NCI-H526 (cell line): ENCODE measurements around the gene FAM227B.
"Not testable (repeated sequence)": the region's sequence is repeated elsewhere in the genome, so short reads cannot be mapped to it uniquely, and the experiment has no call there.

Source experiments
- DNase-seq, 2 experiments: peaks; one replicate each; lab custom pipeline; 2025; lab: John Stamatoyannopoulos, UW

The FAM227B gene, protein sequence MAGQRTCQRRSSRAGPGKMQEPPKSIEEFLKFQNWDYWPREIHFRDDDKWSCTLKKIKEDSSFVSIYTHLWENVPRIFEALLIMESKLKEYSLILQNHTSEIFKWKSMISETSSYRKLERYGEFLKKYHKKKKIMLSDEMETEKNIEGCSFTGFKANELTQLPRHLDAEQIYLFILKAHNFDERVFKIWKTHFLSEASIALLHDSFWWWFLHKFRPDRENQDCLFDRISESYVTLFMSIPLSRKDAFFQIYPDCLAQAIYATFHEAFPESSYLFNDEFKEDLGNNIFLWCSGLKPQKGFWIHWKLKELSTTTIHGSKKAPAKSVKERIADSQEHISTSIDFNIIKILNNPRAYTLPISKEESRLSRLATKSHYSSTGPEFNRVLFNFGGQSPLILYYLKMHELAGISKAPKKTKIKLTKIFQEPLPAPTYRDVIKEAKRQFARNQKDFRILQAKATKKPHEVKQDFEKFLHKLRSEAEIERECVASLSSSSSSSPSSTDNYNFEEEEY

GRCh38 chr15:49620658-49621368 is at the start of gene FAM227B, which contains the start of gene DTWD1:
Gene FAM227B, minus strand, starts transcription at chr15:49620818. Its CDS starts 5,647 bp downstream, at chr15:49615171.
Gene DTWD1, plus strand, starts transcription at chr15:49621048. Its CDS starts 4,120 bp downstream, at chr15:49625168.
- peak; percentile 95 to 99 for DNase-seq

DNA sequence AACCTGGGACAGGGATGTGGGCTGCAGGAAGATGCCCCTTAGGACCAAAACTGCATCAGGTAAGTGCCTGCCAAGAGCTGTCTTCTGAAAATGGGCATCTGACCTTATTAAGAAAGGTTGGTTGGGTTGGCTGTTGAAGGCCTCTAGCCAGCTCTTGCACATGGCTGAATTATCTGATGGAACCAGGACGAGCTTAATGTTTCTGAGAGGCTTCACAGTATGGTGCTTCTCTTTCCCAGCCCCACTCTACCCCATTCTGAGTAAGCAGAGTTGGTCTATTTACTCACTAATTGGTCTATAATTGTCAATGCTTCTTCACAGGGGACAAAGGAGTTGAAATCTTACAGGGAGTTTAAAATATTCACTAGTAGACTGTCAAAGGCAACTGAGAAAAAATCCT is 48.7 kb upstream of the FAM227B start:
- no peak for DNase-seq

GRCh38 chr15:49666486-49666885 is 45.9 kb upstream of the FAM227B start:
- not testable (repeated sequence) for DNase-seq

DNA sequence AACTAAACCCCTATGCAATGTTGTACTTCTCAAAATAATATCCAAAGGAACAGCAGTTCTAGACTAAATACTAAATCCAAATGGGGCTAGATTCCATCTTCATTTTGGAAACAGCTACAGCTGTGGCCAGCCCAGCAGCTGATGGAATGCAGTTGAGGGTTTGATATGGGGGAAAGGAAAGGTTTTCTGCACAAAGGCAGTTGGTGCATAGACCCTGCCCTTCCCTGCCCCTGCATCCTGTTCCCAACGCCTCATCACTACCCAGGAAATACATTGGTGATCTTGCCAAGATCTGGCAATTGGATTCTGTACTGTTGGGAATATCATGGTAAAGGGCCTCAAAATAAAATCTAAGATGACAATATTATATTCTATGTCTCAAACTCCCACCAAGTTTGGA is 44.1 kb upstream of the FAM227B start:
- no peak for DNase-seq

- no peak for DNase-seq
These were observed 36.1 kb upstream of the FAM227B start for GRCh38 chr15:49656734-49657133.

GRCh38 chr15:49652922-49653321 is 32.3 kb upstream of the FAM227B start:
- DNase-seq = no peak

DNA sequence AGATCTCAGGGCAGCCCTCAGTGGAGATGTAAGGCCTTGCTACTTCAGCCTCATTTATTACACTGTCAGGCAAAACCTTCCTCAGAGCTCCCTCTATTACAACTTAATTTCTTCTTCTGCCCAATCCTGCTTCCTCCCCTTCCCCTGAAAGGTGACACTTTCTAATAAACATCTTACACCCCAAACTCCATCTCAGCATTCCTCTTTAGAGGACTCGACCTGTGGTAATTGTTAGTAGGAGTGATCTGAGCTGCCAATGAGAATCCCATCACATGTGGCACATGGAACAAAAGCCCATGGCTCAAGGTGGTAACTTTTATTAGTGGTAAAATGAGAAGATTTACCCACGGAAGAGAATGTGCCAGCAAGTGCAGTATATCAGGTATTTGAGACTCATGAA is 30.1 kb upstream of the FAM227B start:
- DNase-seq = no peak

DNA sequence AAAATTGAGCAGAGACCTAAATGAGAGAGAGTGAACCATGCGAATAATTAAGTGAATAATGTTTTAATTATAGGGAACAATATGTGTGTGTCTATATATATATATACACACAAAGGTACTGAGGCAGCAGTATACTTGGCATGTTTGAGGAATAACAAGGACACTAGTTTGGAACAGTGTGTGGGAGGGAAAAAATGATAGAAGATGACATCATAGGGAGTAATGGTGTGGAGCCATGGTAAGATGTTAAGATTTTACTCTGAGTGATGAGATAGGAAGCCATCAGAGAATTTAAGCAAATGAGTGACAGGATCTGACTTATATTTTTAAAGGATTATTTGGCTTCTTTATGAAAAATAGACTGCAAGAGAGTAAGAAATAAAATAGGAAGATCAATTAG is 29.4 kb upstream of the FAM227B start:
- no peak for DNase-seq

- no peak for DNase-seq
These were observed 26.3 kb upstream of the FAM227B start for GRCh38 chr15:49646891-49647290.

- no peak for DNase-seq
These were observed 25.3 kb upstream of the FAM227B start for GRCh38 chr15:49645941-49646340.

DNA sequence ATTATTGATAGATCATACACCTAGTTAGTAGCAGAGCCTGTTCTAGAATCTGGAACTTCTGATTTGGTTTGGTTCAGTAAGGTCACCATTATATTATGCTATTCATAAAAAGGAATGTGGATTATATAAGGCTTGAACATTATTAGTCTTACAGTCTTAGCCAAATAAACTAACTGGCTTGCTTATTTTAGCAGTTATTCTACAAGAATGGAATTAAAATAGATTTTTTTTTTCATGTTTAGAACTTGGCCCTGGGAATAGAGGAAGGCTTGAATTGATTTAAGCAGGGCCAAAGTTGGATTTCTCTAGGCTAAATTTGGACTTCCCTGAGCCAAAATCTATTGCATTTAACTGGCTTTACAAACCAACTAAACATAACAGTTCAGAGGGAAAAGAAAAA is 24.7 kb upstream of the FAM227B start:
- DNase-seq = no peak

GRCh38 chr15:49644364-49644794 is 23.8 kb upstream of the FAM227B start:
- DNase-seq = no peak

GRCh38 chr15:49637857-49638256 is 17.2 kb upstream of the FAM227B start:
- no peak for DNase-seq

GRCh38 chr15:49628379-49628778 is 7.8 kb upstream of the FAM227B start:
- peak; percentile 6 to 29 for DNase-seq

- DNase-seq = peak; percentile 82 to 86
These were observed 6.8 kb upstream of the FAM227B start for GRCh38 chr15:49627407-49627877.

DNA sequence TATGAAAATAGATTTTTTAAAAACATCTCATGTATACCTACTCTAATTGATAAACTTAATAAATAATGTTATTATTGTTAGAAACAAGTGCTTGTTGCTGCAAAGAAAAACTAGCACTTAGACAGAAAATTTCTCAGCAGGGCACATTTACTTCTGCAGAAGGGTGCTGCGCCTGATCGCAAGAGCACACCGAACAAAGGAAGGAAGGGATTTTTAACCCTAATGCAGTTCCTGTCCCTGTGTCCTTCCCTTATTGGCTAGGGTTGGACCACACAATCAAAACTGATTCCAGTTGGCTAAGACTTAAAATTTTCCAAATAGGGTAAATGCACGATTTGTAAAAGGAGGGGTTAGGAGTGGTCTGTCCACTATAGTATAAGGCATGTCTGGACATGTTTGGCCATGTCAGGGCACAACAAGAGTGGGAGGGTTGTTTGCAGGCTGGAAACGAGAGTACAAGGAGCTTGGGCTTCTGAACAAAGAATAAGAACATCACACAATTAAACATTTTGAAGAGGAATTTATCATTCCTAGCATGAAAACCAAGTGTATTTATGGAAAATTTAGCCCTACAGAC is 4.9 kb upstream of the FAM227B start:
- DNase-seq = no peak

DNA sequence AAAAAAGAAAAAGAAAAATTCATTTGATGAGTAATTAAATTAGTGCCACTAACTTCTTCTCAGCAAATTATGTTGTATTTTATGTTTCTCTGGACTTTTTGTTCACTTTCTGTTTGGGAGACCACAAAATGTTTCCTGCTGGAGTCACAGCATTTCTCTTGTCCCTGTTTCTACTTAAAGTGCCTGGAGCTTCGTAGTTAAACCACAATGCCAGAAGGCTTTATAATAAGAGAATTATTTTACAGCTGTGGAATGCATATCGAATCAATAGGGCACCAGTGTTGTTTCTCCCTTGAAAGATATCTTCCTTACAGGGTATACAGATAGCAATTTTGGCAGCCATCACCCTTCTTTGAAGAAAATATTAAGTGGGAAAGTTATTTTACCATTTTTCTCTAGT is 3.4 kb upstream of the FAM227B start:
- no peak for DNase-seq

- peak in 1 of 2 experiments; percentile 25 for DNase-seq
These were observed 1.9 kb upstream of the FAM227B start for GRCh38 chr15:49622561-49622960.

- DNase-seq = no peak
These were observed 1.3 kb upstream of the FAM227B start for GRCh38 chr15:49621887-49622286.

DNA sequence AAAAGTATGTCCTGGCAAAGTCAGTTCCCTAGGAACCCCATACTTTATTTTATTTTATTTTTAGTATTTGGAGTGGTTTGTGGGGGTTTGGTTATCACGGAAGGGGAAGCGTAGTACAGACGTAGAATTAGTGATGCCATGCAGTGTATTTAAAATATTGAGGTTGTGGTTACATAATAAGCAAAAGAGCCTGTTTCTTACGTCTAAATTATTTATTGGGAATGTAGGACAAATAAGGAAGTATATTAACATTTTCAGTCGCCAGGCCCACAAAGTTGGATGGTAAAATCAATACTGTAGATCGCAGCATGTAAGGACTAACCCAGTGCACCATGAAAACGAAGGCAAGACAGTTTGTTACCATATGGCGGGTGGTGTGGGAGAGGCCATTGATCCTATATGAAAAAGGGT is 788 bp upstream of the FAM227B start:
- DNase-seq = peak; percentile 11 to 36

DNA sequence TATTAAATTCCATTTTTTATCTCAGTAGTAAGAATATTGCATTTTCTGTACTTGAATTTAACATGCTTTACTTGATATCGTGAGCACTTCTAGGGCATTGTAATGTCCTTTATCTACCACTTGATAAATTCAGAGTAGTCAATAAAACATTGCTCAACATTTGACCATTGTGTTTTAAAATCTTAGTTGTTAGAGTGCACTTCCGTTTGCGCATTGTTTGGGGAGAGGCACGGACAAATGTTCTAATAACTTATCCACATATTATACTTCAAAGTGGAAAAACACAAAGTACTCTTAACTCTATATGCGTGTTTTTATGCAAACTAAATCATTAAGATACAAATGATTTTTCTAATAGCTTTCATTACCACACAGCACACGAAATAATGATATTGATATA is 419 bp downstream of the FAM227B start:
- peak in 1 of 2 experiments; percentile 24 for DNase-seq

GRCh38 chr15:49619226-49619625 is 1.4 kb downstream of the FAM227B start:
- no peak for DNase-seq
